HEK293 (cell line): ENCODE results near the gene GRK5.

Source experiments
- CTCF ChIA-PET: fragments of 350-600 bp; formaldehyde crosslinking; extraction: SDS; loops from one replicate; lab custom pipeline; 2021; ENCODE audit warnings: antibody characterized with exemption; lab: Yijun Ruan, JAX
- POLR2A ChIA-PET: fragments of 300-600 bp; formaldehyde crosslinking; extraction: SDS; loops from one replicate; lab custom pipeline; 2020; ENCODE audit warnings: antibody characterized with exemption, inconsistent platforms; lab: Yijun Ruan, JAX
- H3K27ac ChIP-seq: fragments of 200-500 bp; sonication (Bioruptor generic); 2 replicates; pipeline ENCODE4 v1.5.1; 2014; ENCODE audit warnings: low read depth, low read length, control low read depth, inconsistent platforms; ENCODE audit errors: extremely low read depth
- H3K36me3 ChIP-seq, 2 experiments: fragments of 200-500 bp in 1 of 2; sonication (Bioruptor generic) in 1 of 2; 1 replicate in 1 of 2; 2 replicates in 1 of 2; pipeline ENCODE4 v1.5.1; 2014 to 2017; ENCODE audit warnings: inconsistent platforms in 2 of 2, low read length in 2 of 2; ENCODE audit not compliant: control insufficient read depth in 2 of 2, insufficient read depth in 1 of 2
- H3K4me1 ChIP-seq: fragments of 200-500 bp; sonication (Bioruptor generic); 2 replicates; pipeline ENCODE4 v1.5.1; 2014; ENCODE audit warnings: mild to moderate bottlenecking, low read length, inconsistent platforms; ENCODE audit not compliant: control insufficient read depth, insufficient read depth
- H3K4me3 ChIP-seq: 2 replicates; pipeline ENCODE4 v1.5.1; 2011; ENCODE audit warnings: low read depth, mild to moderate bottlenecking, control low read depth, low read length, moderate library complexity
- H3K9me3 ChIP-seq: fragments of 200-500 bp; sonication (Bioruptor generic); 2 replicates; pipeline ENCODE4 v1.5.1; 2014; ENCODE audit warnings: low read depth, low read length, inconsistent platforms; ENCODE audit not compliant: control insufficient read depth, insufficient read depth
- GLIS1 ChIP-seq: fragments of 450-650 bp; formaldehyde crosslinking; IDR thresholded peaks from 2 replicates; pipeline ENCODE4 v1.5.1; 2016; ENCODE audit warnings: missing biosample characterization, missing genetic modification characterization
- ZBTB1 ChIP-seq: fragments of 450-650 bp; formaldehyde crosslinking; IDR thresholded peaks from 2 replicates; pipeline ENCODE4 v1.5.1; 2016; ENCODE audit warnings: missing biosample characterization, missing genetic modification characterization
- ZBTB48 ChIP-seq: fragments of 450-650 bp; formaldehyde crosslinking; IDR thresholded peaks from 2 replicates; pipeline ENCODE4 v1.5.1; 2016; ENCODE audit warnings: missing biosample characterization, missing genetic modification characterization
- ZFHX2 ChIP-seq: fragments of 450-650 bp; formaldehyde crosslinking; conservative IDR thresholded peaks from 2 replicates; pipeline ENCODE4 v1.5.1; 2016; ENCODE audit warnings: missing biosample characterization, missing genetic modification characterization
- ZNF138 ChIP-seq: fragments of 450-650 bp; formaldehyde crosslinking; IDR thresholded peaks from 2 replicates; pipeline ENCODE4 v1.5.1; 2016; ENCODE audit warnings: missing biosample characterization, missing genetic modification characterization, borderline replicate concordance
- ZNF146 ChIP-seq: fragments of 450-650 bp; formaldehyde crosslinking; IDR thresholded peaks from 2 replicates; pipeline ENCODE4 v1.5.1; 2016; ENCODE audit warnings: missing biosample characterization, missing genetic modification characterization
- ZNF16 ChIP-seq: fragments of 450-650 bp; formaldehyde crosslinking; IDR thresholded peaks from 2 replicates; pipeline ENCODE4 v1.5.1; 2016; ENCODE audit warnings: low read depth, missing biosample characterization, missing genetic modification characterization
- ZNF341 ChIP-seq: fragments of 450-650 bp; formaldehyde crosslinking; IDR thresholded peaks from 2 replicates; pipeline ENCODE4; 2016; ENCODE audit warnings: low read depth, missing biosample characterization, missing genetic modification characterization
- ZNF423 ChIP-seq: fragments of 450-650 bp; formaldehyde crosslinking; IDR thresholded peaks from 2 replicates; pipeline ENCODE4 v1.5.1; 2016; ENCODE audit warnings: missing biosample characterization, missing genetic modification characterization
- ZNF544 ChIP-seq: fragments of 450-650 bp; formaldehyde crosslinking; IDR thresholded peaks from 2 replicates; pipeline ENCODE4 v1.5.0; 2017; ENCODE audit warnings: missing biosample characterization, missing genetic modification characterization
- ZNF548 ChIP-seq: fragments of 450-650 bp; formaldehyde crosslinking; IDR thresholded peaks from 2 replicates; pipeline ENCODE4 v1.5.1; 2016; ENCODE audit warnings: missing biosample characterization, missing genetic modification characterization
- ZNF654 ChIP-seq: fragments of 450-650 bp; formaldehyde crosslinking; IDR thresholded peaks from 2 replicates; pipeline ENCODE4 v1.5.1; 2016; ENCODE audit warnings: low read depth, missing biosample characterization, missing genetic modification characterization
- ZNF658 ChIP-seq: fragments of 450-650 bp; formaldehyde crosslinking; IDR thresholded peaks from 2 replicates; pipeline ENCODE4; 2016; ENCODE audit warnings: missing biosample characterization, missing genetic modification characterization
- TF ChIP-seq, protein P1 (sequence below): fragments of 450-650 bp; IDR thresholded peaks from 2 replicates; pipeline ENCODE4 v1.5.1; 2018; ENCODE audit warnings: missing biosample characterization, mild to moderate bottlenecking, missing genetic modification characterization
- TF ChIP-seq, protein P2 (sequence below): fragments of 450-650 bp; formaldehyde crosslinking; IDR thresholded peaks from 2 replicates; pipeline ENCODE4 v1.5.1; 2016; ENCODE audit warnings: missing biosample characterization, missing genetic modification characterization
- TF ChIP-seq, protein P3 (sequence below): fragments of 450-650 bp; formaldehyde crosslinking; IDR thresholded peaks from 2 replicates; pipeline ENCODE4 v1.5.1; 2016; ENCODE audit warnings: missing biosample characterization, missing genetic modification characterization
- TF ChIP-seq, protein P4 (sequence below): sonication (generic); formaldehyde crosslinking; IDR thresholded peaks from 2 replicates; pipeline ENCODE4 v1.8.1; 2022; ENCODE audit warnings: mild to moderate bottlenecking, moderate library complexity, missing genetic modification reagents

The GRK5 gene

DNA sequence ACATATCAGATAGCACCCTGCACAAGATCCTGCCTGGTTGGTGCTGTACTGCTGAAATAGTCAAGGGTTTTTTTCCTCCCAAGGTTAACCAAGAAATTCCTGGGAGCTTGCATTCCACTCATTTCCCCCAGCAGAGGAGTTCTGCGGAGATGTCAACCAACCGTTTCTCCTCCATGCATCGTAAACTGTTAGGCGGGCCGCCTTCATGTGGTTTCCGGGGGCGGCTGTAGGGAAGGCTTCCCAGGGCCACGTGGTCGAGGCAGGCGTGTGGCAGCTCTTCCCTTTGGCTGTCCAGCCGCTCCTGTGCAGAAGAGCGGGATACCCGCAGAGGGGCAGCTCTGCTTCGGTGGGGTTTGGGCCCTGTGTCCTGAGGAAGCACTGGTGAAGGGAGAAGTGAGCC, 221.4 kb downstream of the GRK5 start (continued):
- TF ChIP-seq, protein P1, sequence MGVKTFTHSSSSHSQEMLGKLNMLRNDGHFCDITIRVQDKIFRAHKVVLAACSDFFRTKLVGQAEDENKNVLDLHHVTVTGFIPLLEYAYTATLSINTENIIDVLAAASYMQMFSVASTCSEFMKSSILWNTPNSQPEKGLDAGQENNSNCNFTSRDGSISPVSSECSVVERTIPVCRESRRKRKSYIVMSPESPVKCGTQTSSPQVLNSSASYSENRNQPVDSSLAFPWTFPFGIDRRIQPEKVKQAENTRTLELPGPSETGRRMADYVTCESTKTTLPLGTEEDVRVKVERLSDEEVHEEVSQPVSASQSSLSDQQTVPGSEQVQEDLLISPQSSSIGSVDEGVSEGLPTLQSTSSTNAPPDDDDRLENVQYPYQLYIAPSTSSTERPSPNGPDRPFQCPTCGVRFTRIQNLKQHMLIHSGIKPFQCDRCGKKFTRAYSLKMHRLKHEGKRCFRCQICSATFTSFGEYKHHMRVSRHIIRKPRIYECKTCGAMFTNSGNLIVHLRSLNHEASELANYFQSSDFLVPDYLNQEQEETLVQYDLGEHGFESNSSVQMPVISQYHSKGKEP = no peak
- TF ChIP-seq ZNF654 (no peak), ZNF544 (tag by site-specific recombination) (no peak), ZFHX2 (tag by site-specific recombination) (peak; percentile 97), ZBTB1 (tag by site-specific recombination) (no peak), ZNF146 (tag by site-specific recombination) (no peak), ZNF423 (no peak), ZNF341 (tag by site-specific recombination) (peak; percentile 62), ZNF16 (tag by site-specific recombination) (no peak), ZNF548 (tag by site-specific recombination) (no peak)
- TF ChIP-seq, protein P2, sequence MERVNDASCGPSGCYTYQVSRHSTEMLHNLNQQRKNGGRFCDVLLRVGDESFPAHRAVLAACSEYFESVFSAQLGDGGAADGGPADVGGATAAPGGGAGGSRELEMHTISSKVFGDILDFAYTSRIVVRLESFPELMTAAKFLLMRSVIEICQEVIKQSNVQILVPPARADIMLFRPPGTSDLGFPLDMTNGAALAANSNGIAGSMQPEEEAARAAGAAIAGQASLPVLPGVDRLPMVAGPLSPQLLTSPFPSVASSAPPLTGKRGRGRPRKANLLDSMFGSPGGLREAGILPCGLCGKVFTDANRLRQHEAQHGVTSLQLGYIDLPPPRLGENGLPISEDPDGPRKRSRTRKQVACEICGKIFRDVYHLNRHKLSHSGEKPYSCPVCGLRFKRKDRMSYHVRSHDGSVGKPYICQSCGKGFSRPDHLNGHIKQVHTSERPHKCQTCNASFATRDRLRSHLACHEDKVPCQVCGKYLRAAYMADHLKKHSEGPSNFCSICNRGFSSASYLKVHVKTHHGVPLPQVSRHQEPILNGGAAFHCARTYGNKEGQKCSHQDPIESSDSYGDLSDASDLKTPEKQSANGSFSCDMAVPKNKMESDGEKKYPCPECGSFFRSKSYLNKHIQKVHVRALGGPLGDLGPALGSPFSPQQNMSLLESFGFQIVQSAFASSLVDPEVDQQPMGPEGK = no peak
- TF ChIP-seq, protein P3, sequence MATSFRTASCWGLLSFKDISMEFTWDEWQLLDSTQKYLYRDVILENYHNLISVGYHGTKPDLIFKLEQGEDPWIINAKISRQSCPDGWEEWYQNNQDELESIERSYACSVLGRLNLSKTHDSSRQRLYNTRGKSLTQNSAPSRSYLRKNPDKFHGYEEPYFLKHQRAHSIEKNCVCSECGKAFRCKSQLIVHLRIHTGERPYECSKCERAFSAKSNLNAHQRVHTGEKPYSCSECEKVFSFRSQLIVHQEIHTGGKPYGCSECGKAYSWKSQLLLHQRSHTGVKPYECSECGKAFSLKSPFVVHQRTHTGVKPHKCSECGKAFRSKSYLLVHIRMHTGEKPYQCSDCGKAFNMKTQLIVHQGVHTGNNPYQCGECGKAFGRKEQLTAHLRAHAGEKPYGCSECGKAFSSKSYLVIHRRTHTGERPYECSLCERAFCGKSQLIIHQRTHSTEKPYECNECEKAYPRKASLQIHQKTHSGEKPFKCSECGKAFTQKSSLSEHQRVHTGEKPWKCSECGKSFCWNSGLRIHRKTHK (tag by site-specific recombination) = no peak
- TF ChIP-seq, protein P4, sequence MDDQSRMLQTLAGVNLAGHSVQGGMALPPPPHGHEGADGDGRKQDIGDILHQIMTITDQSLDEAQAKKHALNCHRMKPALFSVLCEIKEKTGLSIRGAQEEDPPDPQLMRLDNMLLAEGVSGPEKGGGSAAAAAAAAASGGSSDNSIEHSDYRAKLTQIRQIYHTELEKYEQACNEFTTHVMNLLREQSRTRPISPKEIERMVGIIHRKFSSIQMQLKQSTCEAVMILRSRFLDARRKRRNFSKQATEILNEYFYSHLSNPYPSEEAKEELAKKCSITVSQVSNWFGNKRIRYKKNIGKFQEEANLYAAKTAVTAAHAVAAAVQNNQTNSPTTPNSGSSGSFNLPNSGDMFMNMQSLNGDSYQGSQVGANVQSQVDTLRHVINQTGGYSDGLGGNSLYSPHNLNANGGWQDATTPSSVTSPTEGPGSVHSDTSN = no peak

DNA sequence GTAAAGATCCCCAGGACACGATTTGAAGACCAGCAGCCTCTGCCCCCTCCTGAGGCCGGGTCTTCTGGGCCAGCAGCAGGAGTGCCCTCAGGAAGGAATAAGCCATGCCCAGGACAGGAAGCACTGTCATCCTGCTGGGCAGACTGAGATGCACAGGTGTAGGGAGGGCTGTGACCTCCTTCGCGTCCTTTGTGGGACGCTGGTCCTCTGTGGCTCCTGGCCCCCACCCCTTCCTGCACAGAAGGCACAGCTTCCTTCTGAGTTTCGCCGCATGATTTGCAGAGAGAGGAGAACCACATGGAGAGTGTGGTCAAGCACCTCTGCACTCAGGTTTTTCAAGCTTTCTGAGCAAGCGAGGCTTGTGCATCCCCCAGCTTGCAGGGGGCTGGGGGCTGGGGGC, 222.4 kb downstream of the GRK5 start:
- Histone ChIP-seq H3K36me3 (peaks cover 5 to 17% of the 10 kb centered on the region in 2 experiments; a peak in 2 of 3 replicates), H3K4me3 (no peak overlapping the region), H3K4me1 (no peaks in the 10 kb centered on the region), H3K9me3 (no peaks in the 10 kb centered on the region), H3K27ac (no peak overlapping the region)
- ChIA-PET POLR2A (no interaction called here), CTCF (interaction anchor here (0.6 to 3.5 kb wide), 3 partner anchors 15 to 223 kb away, joined by 3 to 15 read pairs (median 5); no protein-coding TSS in a partner anchor)
- TF ChIP-seq GLIS1 (no peak), ZBTB48 (tag by site-specific recombination) (no peak), ZNF138 (no peak), ZNF548 (tag by site-specific recombination) (no peak)

DNA sequence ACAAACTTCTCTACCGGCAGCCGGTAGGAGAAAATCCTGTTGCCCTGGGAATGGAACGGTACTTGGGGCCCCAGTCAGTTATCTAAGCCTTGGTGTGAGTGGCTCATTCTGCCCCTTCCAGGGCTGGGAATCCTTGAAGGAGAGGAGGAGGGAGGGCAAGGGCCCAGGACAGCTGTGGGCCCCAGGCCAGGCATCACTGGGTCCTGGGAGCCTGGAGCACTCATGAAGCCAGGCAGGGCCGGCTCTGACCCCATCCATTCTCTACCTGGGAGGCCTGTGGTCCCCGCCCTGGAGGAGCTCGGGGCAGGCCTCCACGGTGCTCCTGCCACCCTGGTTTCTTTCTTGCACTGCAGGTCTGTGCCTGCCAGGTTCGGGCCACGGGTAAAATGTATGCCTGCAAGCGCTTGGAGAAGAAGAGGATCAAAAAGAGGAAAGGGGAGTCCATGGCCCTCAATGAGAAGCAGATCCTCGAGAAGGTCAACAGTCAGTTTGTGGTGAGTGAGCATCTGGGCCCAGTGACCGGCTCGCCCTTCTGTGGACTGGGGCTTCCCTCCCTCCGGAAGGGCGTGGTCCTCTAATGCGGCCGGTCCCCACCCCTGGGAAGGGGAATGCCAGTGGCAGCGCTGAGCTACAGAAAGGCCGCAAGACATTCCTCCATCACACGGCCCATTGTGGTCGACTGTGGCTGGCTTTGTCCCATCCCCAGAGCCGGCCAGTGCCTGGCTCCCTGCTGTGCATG, 223.8 kb downstream of the GRK5 start:
- POLR2A ChIA-PET = no interaction called here
- TF ChIP-seq ZNF658 = no peak
- TF ChIP-seq ZNF341 (tag by site-specific recombination) = peak; percentile 46; the same call in 1 of the 2 replicates
- no peaks in the 10 kb centered on the region for H3K9me3 ChIP-seq
- CTCF ChIA-PET = interaction anchor here (0.6 to 3.5 kb wide), 4 partner anchors 13 to 232 kb away, joined by 3 to 15 read pairs (median 6); no protein-coding TSS in a partner anchor
- no peaks in the 10 kb centered on the region for H3K4me1 ChIP-seq
- peaks cover 5 to 17% of the 10 kb centered on the region in 2 experiments; a peak in 2 of 3 replicates for H3K36me3 ChIP-seq
- H3K4me3 ChIP-seq = no peak overlapping the region
- H3K27ac ChIP-seq = no peak overlapping the region
